Gastroesophageal sphincter (tissue), 4 donors: ENCODE data around the gene HPN. TPM values are rescaled to one million over a fixed set of nuclear protein-coding genes. Genes with fewer than 3 reads are reported as not detected.

ENCODE experiments used
- ATAC-seq: fragments of 150-250 bp; one replicate; pipeline ENCODE4 v1.9.1; 2016; ENCODE audit warnings: mild to moderate bottlenecking, moderate library complexity
- H3K27ac ChIP-seq, 4 donors: fragments of 200-600 bp; sonication (generic) in 3 of 4; 1 replicate in 3 of 4; 2 replicates in 1 of 4; pipeline ENCODE4 v1.5.1; 2016 to 2019
- H3K27me3 ChIP-seq: fragments of 200-600 bp; sonication (generic); one replicate; pipeline ENCODE4 v1.5.1; 2019
- H3K36me3 ChIP-seq, 2 donors: fragments of 200-600 bp; sonication (generic); one replicate each; pipeline ENCODE4 v1.5.1; 2019; ENCODE audit warnings: control low read depth in 1 of 2
- H3K4me1 ChIP-seq, 3 donors: fragments of 200-600 bp; sonication (generic); 1 replicate in 2 of 3; 2 replicates in 1 of 3; pipeline ENCODE4 v1.5.1; 2016 to 2019; ENCODE audit warnings: control low read depth in 2 of 3
- H3K4me3 ChIP-seq, 2 donors: fragments of 200-600 bp; sonication (generic); one replicate each; pipeline ENCODE4 v1.5.1; 2019; ENCODE audit warnings: mild to moderate bottlenecking in 1 of 2, moderate library complexity in 1 of 2
- H3K9me3 ChIP-seq, 3 donors: fragments of 200-600 bp; sonication (generic); one replicate each; pipeline ENCODE4 v1.5.1; 2017 to 2019; ENCODE audit warnings: control low read depth in 2 of 3
- CTCF ChIP-seq, 4 experiments: fragments of 200-600 bp in 2 of 4; fragments of 450-650 bp in 2 of 4; sonication (generic) in 1 of 4; IDR thresholded peaks; one replicate each; pipeline ENCODE4 v1.5.1; 2017 to 2019; ENCODE audit warnings: antibody characterized with exemption in 4 of 4, mild to moderate bottlenecking in 2 of 4, moderate library complexity in 2 of 4
- EP300 ChIP-seq: sonication (generic); formaldehyde crosslinking; IDR thresholded peaks from one replicate; pipeline ENCODE4 v1.6.1; 2017; ENCODE audit warnings: antibody characterized with exemption, mild to moderate bottlenecking
- POLR2A ChIP-seq, 2 donors: fragments of 450-650 bp; IDR thresholded peaks; one replicate each; pipeline ENCODE4 v1.6.1; 2017; ENCODE audit warnings: antibody characterized with exemption in 2 of 2, mild to moderate bottlenecking in 2 of 2, moderate library complexity in 1 of 2
- POLR2AphosphoS5 ChIP-seq: sonication (generic); formaldehyde crosslinking; IDR thresholded peaks from one replicate; pipeline ENCODE4 v1.6.1; 2017; ENCODE audit warnings: antibody characterized with exemption
- WGBS, 2 donors: methylation state at CpG; one replicate each; pipeline ENCODE4 v1.1.5; 2018; ENCODE audit warnings: low coverage in 1 of 2; 5-methylcytosine and 5-hydroxymethylcytosine counted together
- total RNA-seq, 4 donors: library from RNA; depleted of rRNA; stranded (reverse); fragments of >200 nt; gene quantifications; one replicate each; pipeline ENCODE4 v1.1.0, GENCODE V29; 2016

Gene HPN
- total RNA-seq, 4 donors from 2014 or later = 0.17 to 1.2 (median 0.27) TPM; not detected in 1

GRCh38 chr19:35059006-35059798, 17.7 kb downstream of the HPN start:
- no peak for ATAC-seq
- 78 to 92% methylated on average over 2 to 5 of the region's 26 CpGs for WGBS, 2 donors
- no peaks in the 10 kb centered on the region for H3K9me3 ChIP-seq
- no peak overlapping the region for H3K4me3 ChIP-seq
- H3K4me1 ChIP-seq = no peaks in the 10 kb centered on the region
- H3K36me3 ChIP-seq = no peaks in the 10 kb centered on the region
- no peak overlapping the region for H3K27ac ChIP-seq
- peaks cover 36% of the 10 kb centered on the region for H3K27me3 ChIP-seq
- TF ChIP-seq POLR2AphosphoS5 = no peak
- TF ChIP-seq CTCF (IDR thresholded peaks at IDR 0.05) = no peak
- TF ChIP-seq EP300 = no peak
- no peak for TF ChIP-seq POLR2A (IDR thresholded peaks at IDR 0.05)

GRCh38 chr19:35059799-35060091, 18.2 kb downstream of the HPN start:
- peaks cover 36% of the 10 kb centered on the region for H3K27me3 ChIP-seq
- no peak for ATAC-seq
- no peak overlapping the region for H3K27ac ChIP-seq
- H3K4me3 ChIP-seq = no peak overlapping the region
- H3K36me3 ChIP-seq = no peaks in the 10 kb centered on the region
- WGBS, 2 donors = 88 to 100% methylated on average over 1 to 5 of the region's 15 CpGs
- H3K4me1 ChIP-seq = no peaks in the 10 kb centered on the region
- TF ChIP-seq POLR2A (IDR thresholded peaks at IDR 0.05) (no peak), CTCF (IDR thresholded peaks at IDR 0.05) (no peak), POLR2AphosphoS5 (no peak), EP300 (no peak)
- H3K9me3 ChIP-seq = no peaks in the 10 kb centered on the region

GRCh38 chr19:35060160-35060855, 18.8 kb downstream of the HPN start:
- no peak for ATAC-seq
- 100% methylated on average over 3 of the region's 29 CpGs; no CpG with 5 or more reads in 1 of the 2 donors for WGBS, 2 donors
- TF ChIP-seq POLR2AphosphoS5 = no peak

GRCh38 chr19:35061583-35062373, 20.3 kb downstream of the HPN start:
- Histone ChIP-seq H3K27me3 (peaks cover 19% of the 10 kb centered on the region), H3K27ac (no peak overlapping the region), H3K4me3 (no peak overlapping the region), H3K9me3 (no peaks in the 10 kb centered on the region), H3K36me3 (no peaks in the 10 kb centered on the region), H3K4me1 (no peaks in the 10 kb centered on the region)
- 58 to 66% methylated on average over 4 to 7 of the region's 7 CpGs for WGBS, 2 donors
- ATAC-seq = no peak
- TF ChIP-seq EP300 (no peak), POLR2A (IDR thresholded peaks at IDR 0.05) (no peak), CTCF (IDR thresholded peaks at IDR 0.05) (no peak), POLR2AphosphoS5 (no peak)

More at GRCh38 chr19:35060160-35060855, 18.8 kb downstream of the HPN start:
- Histone ChIP-seq H3K4me3 (no peak overlapping the region), H3K9me3 (no peaks in the 10 kb centered on the region), H3K27me3 (peaks cover 34% of the 10 kb centered on the region), H3K36me3 (no peaks in the 10 kb centered on the region), H3K27ac (no peak overlapping the region), H3K4me1 (no peaks in the 10 kb centered on the region)

- TF ChIP-seq EP300 (no peak), POLR2A (IDR thresholded peaks at IDR 0.05) (no peak), POLR2AphosphoS5 (no peak), CTCF (IDR thresholded peaks at IDR 0.05) (no peak)
- peaks cover 13% of the 10 kb centered on the region for H3K27me3 ChIP-seq
- no peak overlapping the region for H3K27ac ChIP-seq
- no peaks in the 10 kb centered on the region for H3K4me1 ChIP-seq
- no peaks in the 10 kb centered on the region for H3K9me3 ChIP-seq
- H3K36me3 ChIP-seq = no peaks in the 10 kb centered on the region
- ATAC-seq = no peak
- 85% methylated on average over 7 of the region's 7 CpGs for WGBS, 2 donors
- H3K4me3 ChIP-seq = no peak overlapping the region
Observed at GRCh38 chr19:35062942-35063341, 21.4 kb downstream of the HPN start.
